SU-DHL-6 (cell line): ENCODE results near the gene LZTS2.

Source experiments
- CTCF ChIP-seq: fragments of 200-600 bp; sonication (generic); IDR thresholded peaks from one replicate; pipeline ENCODE4 v1.5.1; 2017; ENCODE audit warnings: antibody characterized with exemption, mild to moderate bottlenecking, low read length, moderate library complexity; ENCODE audit not compliant: insufficient read depth, poor library complexity, severe bottlenecking
- EZH2phosphoT487 ChIP-seq: fragments of 200-600 bp; sonication (generic), shearing (Covaris generic); conservative IDR thresholded peaks from 2 replicates; pipeline ENCODE4 v1.6.1; 2018; ENCODE audit warnings: mild to moderate bottlenecking, antibody characterized with exemption, low read length, moderate library complexity, mixed read lengths

GRCh38 chr10:101000915-101001658, 1.5 kb downstream of the LZTS2 start:
- TF ChIP-seq CTCF: no peak
- no peak for TF ChIP-seq EZH2phosphoT487
